ENCODE results near the gene ZC3H10.
"Not testable (repeated sequence)": the region's sequence is repeated elsewhere in the genome, so short reads cannot be mapped to it uniquely, and the experiment has no call there.

The ZC3H10 gene

DNA sequence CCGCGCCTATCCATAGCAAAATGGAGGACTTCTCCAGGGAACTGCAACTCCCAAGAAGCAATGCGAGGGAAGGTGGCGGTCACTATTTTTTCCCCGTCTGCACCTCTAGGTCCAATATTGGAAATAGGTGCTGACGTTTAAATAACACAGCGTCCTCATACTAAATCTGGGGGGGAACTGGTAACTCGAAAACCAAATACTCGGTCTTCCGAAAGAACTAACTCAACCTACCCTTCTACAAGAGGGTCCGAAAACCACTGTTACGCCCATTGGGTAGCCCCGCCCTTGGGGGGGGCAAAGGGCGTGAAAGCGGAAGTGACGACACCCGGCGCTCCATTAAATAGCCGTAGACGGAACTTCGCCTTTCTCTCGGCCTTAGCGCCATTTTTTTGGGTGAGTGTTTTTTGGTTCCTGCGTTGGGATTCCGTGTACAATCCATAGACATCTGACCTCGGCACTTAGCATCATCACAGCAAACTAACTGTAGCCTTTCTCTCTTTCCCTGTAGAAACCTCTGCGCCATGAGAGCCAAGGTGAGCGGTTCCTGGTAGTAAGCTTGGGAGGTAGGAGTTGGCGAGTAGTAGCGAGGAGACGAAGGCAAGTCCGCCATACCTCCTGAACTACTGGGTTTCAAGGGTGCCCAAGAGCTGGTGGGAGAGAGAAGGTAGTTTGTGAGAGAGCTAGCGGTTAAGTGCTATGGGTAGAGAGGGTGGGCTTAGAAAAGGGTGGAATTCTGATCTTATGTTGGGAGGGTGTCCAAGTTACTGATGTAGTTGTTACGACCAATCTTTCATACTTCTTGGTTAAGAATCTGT, 1.6 kb upstream of the ZC3H10 start, which contains the start of gene RPL41:
TSS of gene RPL41 (plus strand) at position 367 of the 815 bp plus-strand sequence.
- H3K79me2 ChIP-seq (ENCODE audit: control insufficient read depth, low read length): peaks cover 33% of the 10 kb centered on the region
- H3F3A ChIP-seq (ENCODE audit: control insufficient read depth, insufficient read depth): peaks cover 61% of the 10 kb centered on the region
- H3K36me3 ChIP-seq (ENCODE audit: control insufficient read depth, low read length): peaks cover 66% of the 10 kb centered on the region
- H3K9me2 ChIP-seq (replicated peaks; ENCODE audit: control insufficient read depth, low read length): no peaks in the 10 kb centered on the region
- H4K20me1 ChIP-seq (ENCODE audit: control insufficient read depth, insufficient read depth, low read depth, low read length): no peaks in the 10 kb centered on the region
- H3K9me3 ChIP-seq (ENCODE audit: control insufficient read depth, insufficient read depth, low read length): no peaks in the 10 kb centered on the region
- no peaks in the 10 kb centered on the region for H3K27me3 ChIP-seq (ENCODE audit: control insufficient read depth, low read length)
- H3K4me1 ChIP-seq (ENCODE audit: control insufficient read depth, low read length): peaks cover 25% of the 10 kb centered on the region
- no peak for TF ChIP-seq EZH2phosphoT487 (IDR thresholded peaks at IDR 0.05; ENCODE audit: borderline replicate concordance, low read length)
- TF ChIP-seq, protein P1, sequence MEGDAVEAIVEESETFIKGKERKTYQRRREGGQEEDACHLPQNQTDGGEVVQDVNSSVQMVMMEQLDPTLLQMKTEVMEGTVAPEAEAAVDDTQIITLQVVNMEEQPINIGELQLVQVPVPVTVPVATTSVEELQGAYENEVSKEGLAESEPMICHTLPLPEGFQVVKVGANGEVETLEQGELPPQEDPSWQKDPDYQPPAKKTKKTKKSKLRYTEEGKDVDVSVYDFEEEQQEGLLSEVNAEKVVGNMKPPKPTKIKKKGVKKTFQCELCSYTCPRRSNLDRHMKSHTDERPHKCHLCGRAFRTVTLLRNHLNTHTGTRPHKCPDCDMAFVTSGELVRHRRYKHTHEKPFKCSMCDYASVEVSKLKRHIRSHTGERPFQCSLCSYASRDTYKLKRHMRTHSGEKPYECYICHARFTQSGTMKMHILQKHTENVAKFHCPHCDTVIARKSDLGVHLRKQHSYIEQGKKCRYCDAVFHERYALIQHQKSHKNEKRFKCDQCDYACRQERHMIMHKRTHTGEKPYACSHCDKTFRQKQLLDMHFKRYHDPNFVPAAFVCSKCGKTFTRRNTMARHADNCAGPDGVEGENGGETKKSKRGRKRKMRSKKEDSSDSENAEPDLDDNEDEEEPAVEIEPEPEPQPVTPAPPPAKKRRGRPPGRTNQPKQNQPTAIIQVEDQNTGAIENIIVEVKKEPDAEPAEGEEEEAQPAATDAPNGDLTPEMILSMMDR (IDR thresholded peaks at IDR 0.05; ENCODE audit: low read depth, low read length, poor library complexity, severe bottlenecking): no peak
- peak within 1 kb of the TSS; percentile 91 for H3K27ac ChIP-seq (ENCODE audit: low read depth, low read length)
- peak within 1 kb of the TSS; percentile 99 for H3K4me2 ChIP-seq (ENCODE audit: low read length)
- peak within 1 kb of the TSS; percentile 82 for H3K4me3 ChIP-seq (ENCODE audit: low read length)

DNA sequence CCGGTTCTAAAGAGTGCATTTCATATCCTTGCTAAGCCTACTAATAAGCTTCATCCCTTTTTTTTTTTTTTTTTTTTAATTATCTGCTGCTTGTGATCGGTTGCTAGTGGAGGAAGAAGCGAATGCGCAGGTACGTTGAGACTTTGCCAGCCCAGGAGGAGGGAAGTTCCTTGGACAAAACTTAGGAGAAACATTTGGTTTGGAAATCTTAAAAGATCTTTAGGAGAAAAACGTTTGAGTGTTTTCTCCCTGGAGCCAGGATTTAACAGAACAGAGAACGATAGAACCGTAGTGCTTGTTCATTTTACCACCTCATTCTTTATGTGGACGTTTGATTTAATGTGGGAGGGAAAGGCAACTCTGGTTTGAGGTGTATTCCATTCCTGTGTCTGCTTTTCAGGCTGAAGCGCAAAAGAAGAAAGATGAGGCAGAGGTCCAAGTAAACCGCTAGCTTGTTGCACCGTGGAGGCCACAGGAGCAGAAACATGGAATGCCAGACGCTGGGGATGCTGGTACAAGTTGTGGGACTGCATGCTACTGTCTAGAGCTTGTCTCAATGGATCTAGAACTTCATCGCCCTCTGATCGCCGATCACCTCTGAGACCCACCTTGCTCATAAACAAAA, 872 bp upstream of the ZC3H10 start:
- H3K9me2 ChIP-seq (replicated peaks; ENCODE audit: control insufficient read depth, low read length); H4K20me1 ChIP-seq (ENCODE audit: control insufficient read depth, insufficient read depth, low read depth, low read length); H3K9me3 ChIP-seq (ENCODE audit: control insufficient read depth, insufficient read depth, low read length); H3K27me3 ChIP-seq (ENCODE audit: control insufficient read depth, low read length): not testable (repeated sequence)
- peaks cover 64% of the 10 kb centered on the region for H3K36me3 ChIP-seq (ENCODE audit: control insufficient read depth, low read length)
- H3F3A ChIP-seq (ENCODE audit: control insufficient read depth, insufficient read depth): peaks cover 57% of the 10 kb centered on the region
- H3K79me2 ChIP-seq (ENCODE audit: control insufficient read depth, low read length): peaks cover 36% of the 10 kb centered on the region
- peak overlapping the region; percentile 91 for H3K27ac ChIP-seq (ENCODE audit: low read depth, low read length)
- H3K4me1 ChIP-seq (ENCODE audit: control insufficient read depth, low read length): peaks cover 25% of the 10 kb centered on the region
- peak overlapping the region; percentile 82 for H3K4me3 ChIP-seq (ENCODE audit: low read length)
- peak overlapping the region; percentile 99 for H3K4me2 ChIP-seq (ENCODE audit: low read length)

DNA sequence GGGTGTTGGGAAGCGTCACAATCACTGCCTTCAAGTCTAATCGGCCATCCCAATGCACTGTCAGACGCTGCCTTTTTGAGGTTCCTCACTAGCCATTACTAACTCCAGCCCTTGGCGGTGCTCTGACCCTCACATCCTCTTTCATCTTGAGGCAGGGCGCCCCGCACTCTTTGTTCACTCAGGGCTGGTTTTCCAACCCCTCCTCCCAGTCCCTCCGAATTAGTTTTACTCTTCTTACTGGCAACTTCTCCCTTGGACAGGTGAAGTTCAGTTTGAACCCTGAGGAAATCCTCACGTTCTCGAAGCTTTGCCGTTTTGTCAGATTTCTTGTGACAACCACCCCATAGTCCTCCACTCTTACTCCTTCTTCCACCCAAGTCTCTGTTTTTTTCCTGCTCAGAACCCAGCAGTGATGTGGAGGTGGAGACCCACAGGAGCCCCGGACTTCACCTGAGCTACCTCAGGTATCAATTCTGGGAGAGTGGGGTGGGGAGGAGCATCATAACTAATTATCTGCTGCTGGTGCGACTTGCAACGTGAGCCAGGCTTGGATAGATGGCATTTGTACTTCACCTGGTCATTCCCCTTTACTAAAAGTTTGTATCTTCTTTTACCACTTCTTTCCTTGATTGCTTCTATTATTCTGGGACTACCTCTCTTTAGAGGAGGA, 757 bp downstream of the ZC3H10 start:
- Histone ChIP-seq H3K4me1 (ENCODE audit: control insufficient read depth, low read length) (peaks cover 27% of the 10 kb centered on the region), H3K4me3 (ENCODE audit: low read length) (peak overlapping the region; percentile 82)

More for the DNA sequence above, 757 bp downstream of the ZC3H10 start:
- Histone ChIP-seq H3K79me2 (ENCODE audit: control insufficient read depth, low read length) (peaks cover 36% of the 10 kb centered on the region), H3K4me2 (ENCODE audit: low read length) (peak overlapping the region; percentile 99), H3K27me3 (ENCODE audit: control insufficient read depth, low read length) (no peaks in the 10 kb centered on the region), H3K9me2 (replicated peaks; ENCODE audit: control insufficient read depth, low read length) (no peaks in the 10 kb centered on the region), H3K9me3 (ENCODE audit: control insufficient read depth, insufficient read depth, low read length) (no peaks in the 10 kb centered on the region), H3F3A (ENCODE audit: control insufficient read depth, insufficient read depth) (peaks cover 41% of the 10 kb centered on the region), H4K20me1 (ENCODE audit: control insufficient read depth, insufficient read depth, low read depth, low read length) (no peaks in the 10 kb centered on the region), H3K27ac (ENCODE audit: low read depth, low read length) (peak overlapping the region; percentile 80), H3K36me3 (ENCODE audit: control insufficient read depth, low read length) (peaks cover 48% of the 10 kb centered on the region)
- TF ChIP-seq EZH2phosphoT487 (IDR thresholded peaks at IDR 0.05; ENCODE audit: borderline replicate concordance, low read length): no peak
- TF ChIP-seq, protein P1 (IDR thresholded peaks at IDR 0.05; ENCODE audit: low read depth, low read length, poor library complexity, severe bottlenecking): no peak
